Heart left ventricle (tissue), 13 donors: ENCODE results near the gene BTD.

Source experiments
- CTCF ChIP-seq, 12 donors: fragments of 200-600 bp; sonication (generic) in 4 of 12; IDR thresholded peaks; one replicate each; pipeline versions ENCODE4 v1.5.0 to v1.8.0; 2018 to 2022; ENCODE audit warnings: antibody characterized with exemption in 12 of 12, mild to moderate bottlenecking in 5 of 12
- POLR2A ChIP-seq, 2 donors: fragments of 450-650 bp; IDR thresholded peaks; one replicate each; pipeline ENCODE4 v1.6.1; 2017; ENCODE audit warnings: antibody characterized with exemption in 2 of 2, mild to moderate bottlenecking in 2 of 2, moderate library complexity in 2 of 2
- donor health status: ischemic (EF 13 %, LVEDD 7.1; RV severe dilation, severe dysfunction).
- donor health status: DM: no; HTN: yes; CAD: no.
- donor health status: DM: no; HTN: no; CAD: no.
- donor health status: ischemic (EF 25% LVEDD 6.9; RV normal size, moderate dysfunction).
- donor health status: ischemic (EF 25% LVEDD 5.7; RV mildly dilated, moderate dysfunction).
- donor health status: ischemic (EF 35%, LVEDD 5.7; RV mildly dilated, moderate dysfunction).
- donor health status: nonischemic (EF 11% LVEDD 7.7; RV severe dilation, severe dysfunction).
- donor health status: DM: yes; HTN: yes; CAD: no.
- donor health status: PGD.
- donor health status: ischemic (EF 29% LVEDD 5.4; RV normal size, mild dysfunction).
- donor health status: nonischemic (EF 23%, LVEDD 6.1; RV moderate dilation, normal function).

- TF ChIP-seq CTCF (IDR thresholded peaks at IDR 0.05) (no peak), POLR2A (IDR thresholded peaks at IDR 0.05) (no peak)
Observed at GRCh38 chr3:15601046-15601398, 523 bp upstream of the BTD start.
